OCI-LY7 (cell line): Measurements from ENCODE around the gene FADD.

Source experiments
- CTCF ChIP-seq: fragments of 200-600 bp; sonication (generic); conservative IDR thresholded peaks from 2 replicates; pipeline ENCODE4 v1.5.1; 2014; ENCODE audit warnings: mild to moderate bottlenecking, antibody characterized with exemption, low read length, moderate library complexity, mixed read lengths
- EZH2phosphoT487 ChIP-seq: fragments of 200-600 bp; sonication (generic); IDR thresholded peaks from 2 replicates; pipeline ENCODE4 v1.6.1; 2018; ENCODE audit warnings: low read depth, borderline replicate concordance, mild to moderate bottlenecking, mixed run types, antibody characterized with exemption, low read length, moderate library complexity, mixed read lengths

GRCh38 chr11:70184396-70184795 lies 18.7 kb upstream of the FADD start:
- TF ChIP-seq CTCF (no peak), EZH2phosphoT487 (no peak)
